ENCODE results near the gene WNT7B.

WNT7B gene

GRCh38 chr22:45938913-45939312, 38.0 kb downstream of the WNT7B start:
- Histone ChIP-seq H3K36me3 (ENCODE audit: control insufficient read depth, insufficient read depth, low read length) (no peaks in the 10 kb centered on the region), H3K9me3 (ENCODE audit: control insufficient read depth, low read length) (no peaks in the 10 kb centered on the region), H3K4me1 (ENCODE audit: control insufficient read depth, insufficient read depth, low read length, poor library complexity, severe bottlenecking) (no peaks in the 10 kb centered on the region), H3K27me3 (replicated peaks; ENCODE audit: control insufficient read depth, insufficient read depth, low read length, poor library complexity, severe bottlenecking) (no peaks in the 10 kb centered on the region), H3K4me3 (ENCODE audit: insufficient read depth, low read depth, low read length, poor library complexity, severe bottlenecking) (no peak overlapping the region), H3K27ac (ENCODE audit: insufficient read depth, low read length, poor library complexity, severe bottlenecking) (no peak overlapping the region)
- DNase-seq, result no peak

GRCh38 chr22:45937960-45938359, 39.0 kb downstream of the WNT7B start:
- no peak overlapping the region for H3K27ac ChIP-seq (ENCODE audit: insufficient read depth, low read length, poor library complexity, severe bottlenecking)
- no peak overlapping the region for H3K4me3 ChIP-seq (ENCODE audit: insufficient read depth, low read depth, low read length, poor library complexity, severe bottlenecking)
- H3K9me3 ChIP-seq (ENCODE audit: control insufficient read depth, low read length), result no peaks in the 10 kb centered on the region
- no peaks in the 10 kb centered on the region for H3K27me3 ChIP-seq (replicated peaks; ENCODE audit: control insufficient read depth, insufficient read depth, low read length, poor library complexity, severe bottlenecking)
- H3K36me3 ChIP-seq (ENCODE audit: control insufficient read depth, insufficient read depth, low read length), result no peaks in the 10 kb centered on the region
- no peaks in the 10 kb centered on the region for H3K4me1 ChIP-seq (ENCODE audit: control insufficient read depth, insufficient read depth, low read length, poor library complexity, severe bottlenecking)
- DNase-seq, result no peak

- Histone ChIP-seq H3K9me3 (ENCODE audit: control insufficient read depth, low read length) (no peaks in the 10 kb centered on the region), H3K36me3 (ENCODE audit: control insufficient read depth, insufficient read depth, low read length) (no peaks in the 10 kb centered on the region), H3K4me3 (ENCODE audit: insufficient read depth, low read depth, low read length, poor library complexity, severe bottlenecking) (no peak overlapping the region), H3K27ac (ENCODE audit: insufficient read depth, low read length, poor library complexity, severe bottlenecking) (no peak overlapping the region), H3K4me1 (ENCODE audit: control insufficient read depth, insufficient read depth, low read length, poor library complexity, severe bottlenecking) (no peaks in the 10 kb centered on the region), H3K27me3 (replicated peaks; ENCODE audit: control insufficient read depth, insufficient read depth, low read length, poor library complexity, severe bottlenecking) (no peaks in the 10 kb centered on the region)
- DNase-seq, result no peak
Measured at GRCh38 chr22:45935573-45935972, 41.4 kb downstream of the WNT7B start.

GRCh38 chr22:45934659-45935341, 42.2 kb downstream of the WNT7B start:
- Histone ChIP-seq H3K9me3 (ENCODE audit: control insufficient read depth, low read length) (no peaks in the 10 kb centered on the region), H3K27me3 (replicated peaks; ENCODE audit: control insufficient read depth, insufficient read depth, low read length, poor library complexity, severe bottlenecking) (no peaks in the 10 kb centered on the region), H3K4me1 (ENCODE audit: control insufficient read depth, insufficient read depth, low read length, poor library complexity, severe bottlenecking) (no peaks in the 10 kb centered on the region), H3K27ac (ENCODE audit: insufficient read depth, low read length, poor library complexity, severe bottlenecking) (no peak overlapping the region), H3K4me3 (ENCODE audit: insufficient read depth, low read depth, low read length, poor library complexity, severe bottlenecking) (no peak overlapping the region), H3K36me3 (ENCODE audit: control insufficient read depth, insufficient read depth, low read length) (no peaks in the 10 kb centered on the region)
- no peak for DNase-seq

GRCh38 chr22:45934168-45934564, 42.8 kb downstream of the WNT7B start:
- Histone ChIP-seq H3K27me3 (replicated peaks; ENCODE audit: control insufficient read depth, insufficient read depth, low read length, poor library complexity, severe bottlenecking) (no peaks in the 10 kb centered on the region), H3K36me3 (ENCODE audit: control insufficient read depth, insufficient read depth, low read length) (no peaks in the 10 kb centered on the region), H3K4me3 (ENCODE audit: insufficient read depth, low read depth, low read length, poor library complexity, severe bottlenecking) (no peak overlapping the region), H3K27ac (ENCODE audit: insufficient read depth, low read length, poor library complexity, severe bottlenecking) (no peak overlapping the region), H3K4me1 (ENCODE audit: control insufficient read depth, insufficient read depth, low read length, poor library complexity, severe bottlenecking) (no peaks in the 10 kb centered on the region), H3K9me3 (ENCODE audit: control insufficient read depth, low read length) (no peaks in the 10 kb centered on the region)
- DNase-seq, result no peak

- DNase-seq, result no peak
- H3K4me3 ChIP-seq (ENCODE audit: insufficient read depth, low read depth, low read length, poor library complexity, severe bottlenecking), result no peak overlapping the region
- no peaks in the 10 kb centered on the region for H3K36me3 ChIP-seq (ENCODE audit: control insufficient read depth, insufficient read depth, low read length)
- H3K4me1 ChIP-seq (ENCODE audit: control insufficient read depth, insufficient read depth, low read length, poor library complexity, severe bottlenecking), result no peaks in the 10 kb centered on the region
- no peak overlapping the region for H3K27ac ChIP-seq (ENCODE audit: insufficient read depth, low read length, poor library complexity, severe bottlenecking)
- H3K27me3 ChIP-seq (replicated peaks; ENCODE audit: control insufficient read depth, insufficient read depth, low read length, poor library complexity, severe bottlenecking), result no peaks in the 10 kb centered on the region
- H3K9me3 ChIP-seq (ENCODE audit: control insufficient read depth, low read length), result no peaks in the 10 kb centered on the region
Measured at GRCh38 chr22:45933506-45934167, 43.3 kb downstream of the WNT7B start.

- Histone ChIP-seq H3K9me3 (ENCODE audit: control insufficient read depth, low read length) (no peaks in the 10 kb centered on the region), H3K27ac (ENCODE audit: insufficient read depth, low read length, poor library complexity, severe bottlenecking) (no peak overlapping the region), H3K4me3 (ENCODE audit: insufficient read depth, low read depth, low read length, poor library complexity, severe bottlenecking) (no peak overlapping the region), H3K27me3 (replicated peaks; ENCODE audit: control insufficient read depth, insufficient read depth, low read length, poor library complexity, severe bottlenecking) (no peaks in the 10 kb centered on the region), H3K36me3 (ENCODE audit: control insufficient read depth, insufficient read depth, low read length) (no peaks in the 10 kb centered on the region), H3K4me1 (ENCODE audit: control insufficient read depth, insufficient read depth, low read length, poor library complexity, severe bottlenecking) (no peaks in the 10 kb centered on the region)
- DNase-seq, result no peak
Measured at GRCh38 chr22:45932071-45932470, 44.9 kb downstream of the WNT7B start.

- H3K4me3 ChIP-seq (ENCODE audit: insufficient read depth, low read depth, low read length, poor library complexity, severe bottlenecking), result no peak overlapping the region
- no peak overlapping the region for H3K27ac ChIP-seq (ENCODE audit: insufficient read depth, low read length, poor library complexity, severe bottlenecking)
- no peaks in the 10 kb centered on the region for H3K27me3 ChIP-seq (replicated peaks; ENCODE audit: control insufficient read depth, insufficient read depth, low read length, poor library complexity, severe bottlenecking)
- no peaks in the 10 kb centered on the region for H3K4me1 ChIP-seq (ENCODE audit: control insufficient read depth, insufficient read depth, low read length, poor library complexity, severe bottlenecking)
- no peak for DNase-seq
- H3K36me3 ChIP-seq (ENCODE audit: control insufficient read depth, insufficient read depth, low read length), result no peaks in the 10 kb centered on the region
- no peaks in the 10 kb centered on the region for H3K9me3 ChIP-seq (ENCODE audit: control insufficient read depth, low read length)
Measured at GRCh38 chr22:45931042-45931441, 45.9 kb downstream of the WNT7B start.

GRCh38 chr22:45930324-45930723, 46.6 kb downstream of the WNT7B start:
- H3K9me3 ChIP-seq (ENCODE audit: control insufficient read depth, low read length), result no peaks in the 10 kb centered on the region
- H3K4me3 ChIP-seq (ENCODE audit: insufficient read depth, low read depth, low read length, poor library complexity, severe bottlenecking), result no peak overlapping the region
- no peak overlapping the region for H3K27ac ChIP-seq (ENCODE audit: insufficient read depth, low read length, poor library complexity, severe bottlenecking)
- H3K4me1 ChIP-seq (ENCODE audit: control insufficient read depth, insufficient read depth, low read length, poor library complexity, severe bottlenecking), result no peaks in the 10 kb centered on the region
- no peak for DNase-seq
- H3K36me3 ChIP-seq (ENCODE audit: control insufficient read depth, insufficient read depth, low read length), result no peaks in the 10 kb centered on the region
- no peaks in the 10 kb centered on the region for H3K27me3 ChIP-seq (replicated peaks; ENCODE audit: control insufficient read depth, insufficient read depth, low read length, poor library complexity, severe bottlenecking)

GRCh38 chr22:45929649-45930048, 47.3 kb downstream of the WNT7B start:
- no peak for DNase-seq
- Histone ChIP-seq H3K36me3 (ENCODE audit: control insufficient read depth, insufficient read depth, low read length) (no peaks in the 10 kb centered on the region), H3K4me1 (ENCODE audit: control insufficient read depth, insufficient read depth, low read length, poor library complexity, severe bottlenecking) (no peaks in the 10 kb centered on the region), H3K4me3 (ENCODE audit: insufficient read depth, low read depth, low read length, poor library complexity, severe bottlenecking) (no peak overlapping the region), H3K9me3 (ENCODE audit: control insufficient read depth, low read length) (no peaks in the 10 kb centered on the region), H3K27ac (ENCODE audit: insufficient read depth, low read length, poor library complexity, severe bottlenecking) (no peak overlapping the region), H3K27me3 (replicated peaks; ENCODE audit: control insufficient read depth, insufficient read depth, low read length, poor library complexity, severe bottlenecking) (no peaks in the 10 kb centered on the region)
